ENCODE measurements around the gene ARHGAP26.

Gene ARHGAP26

GRCh38 chr5:142873831-142874230 lies 103.7 kb downstream of the ARHGAP26 start:
- DNase-seq (ENCODE audit: low read depth in 2 of 2): no peak

- DNase-seq (ENCODE audit: low read depth in 2 of 2): no peak
Observed at GRCh38 chr5:142874540-142874939, 104.4 kb downstream of the ARHGAP26 start.

- no peak for DNase-seq (ENCODE audit: low read depth in 2 of 2)
Observed at GRCh38 chr5:142875936-142876335, 105.8 kb downstream of the ARHGAP26 start.

GRCh38 chr5:142876817-142877216 lies 106.6 kb downstream of the ARHGAP26 start:
- DNase-seq (ENCODE audit: low read depth in 2 of 2): no peak

- no peak for DNase-seq (ENCODE audit: low read depth in 2 of 2)
Observed at GRCh38 chr5:142878111-142878510, 107.9 kb downstream of the ARHGAP26 start.

GRCh38 chr5:142878638-142879037 lies 108.5 kb downstream of the ARHGAP26 start:
- DNase-seq (ENCODE audit: low read depth in 2 of 2): no peak

- no peak for DNase-seq (ENCODE audit: low read depth in 2 of 2)
Observed at GRCh38 chr5:142881076-142881783, 111.1 kb downstream of the ARHGAP26 start.

- no peak for DNase-seq (ENCODE audit: low read depth in 2 of 2)
Observed at GRCh38 chr5:142881784-142882126, 111.6 kb downstream of the ARHGAP26 start.

GRCh38 chr5:142883025-142883424 lies 112.8 kb downstream of the ARHGAP26 start:
- DNase-seq (ENCODE audit: low read depth in 2 of 2): no peak

- DNase-seq (ENCODE audit: low read depth in 2 of 2): no peak
Observed at GRCh38 chr5:142883438-142883837, 113.3 kb downstream of the ARHGAP26 start.

GRCh38 chr5:142884029-142884428 lies 113.9 kb downstream of the ARHGAP26 start:
- no peak for DNase-seq (ENCODE audit: low read depth in 2 of 2)

GRCh38 chr5:142886211-142886610 lies 116.0 kb downstream of the ARHGAP26 start:
- DNase-seq (ENCODE audit: low read depth in 2 of 2): no peak

GRCh38 chr5:142886956-142887355 lies 116.8 kb downstream of the ARHGAP26 start:
- no peak for DNase-seq (ENCODE audit: low read depth in 2 of 2)

- no peak for DNase-seq (ENCODE audit: low read depth in 2 of 2)
Observed at GRCh38 chr5:142888469-142889085, 118.4 kb downstream of the ARHGAP26 start.

- no peak for DNase-seq (ENCODE audit: low read depth in 2 of 2)
Observed at GRCh38 chr5:142892021-142892420, 121.8 kb downstream of the ARHGAP26 start.

- no peak for DNase-seq (ENCODE audit: low read depth in 2 of 2)
Observed at GRCh38 chr5:142894315-142894714, 124.1 kb downstream of the ARHGAP26 start.

GRCh38 chr5:142894749-142895148 lies 124.6 kb downstream of the ARHGAP26 start:
- DNase-seq (ENCODE audit: low read depth in 2 of 2): no peak

GRCh38 chr5:142896325-142897007 lies 126.3 kb downstream of the ARHGAP26 start:
- DNase-seq (ENCODE audit: low read depth in 2 of 2): no peak

GRCh38 chr5:142897328-142897727 lies 127.2 kb downstream of the ARHGAP26 start:
- DNase-seq (ENCODE audit: low read depth in 2 of 2): no peak

- no peak for DNase-seq (ENCODE audit: low read depth in 2 of 2)
Observed at GRCh38 chr5:142900927-142901326, 130.8 kb downstream of the ARHGAP26 start.

GRCh38 chr5:142901476-142902185 lies 131.5 kb downstream of the ARHGAP26 start:
- DNase-seq (ENCODE audit: low read depth in 2 of 2): no peak

- DNase-seq (ENCODE audit: low read depth in 2 of 2): no peak
Observed at GRCh38 chr5:142902186-142902965, 132.2 kb downstream of the ARHGAP26 start.
